IMR-90 (cell line): ENCODE results near the gene TGFA. TPM values are rescaled to one million over a fixed set of nuclear protein-coding genes. Genes with fewer than 3 reads are reported as not detected.

ENCODE experiments used
- ATAC-seq: fragments of 200-7000 bp; cut with Tn5 transposase; 2 replicates; pipeline ENCODE4 v1.9.1; 2020; ENCODE audit warnings: low read depth, mild to moderate bottlenecking, moderate library complexity
- BruUV-seq: library from RNA; stranded (reverse); fragments of 400-500 nt; replicated peaks from 2 replicates; lab custom pipeline; 2021; lab: Mats Ljungman, UMichigan
- CTCF ChIA-PET: fragments of 300-600 bp; formaldehyde crosslinking; extraction: SDS; loops from one replicate; lab custom pipeline; 2021; ENCODE audit warnings: antibody characterized with exemption; lab: Yijun Ruan, JAX
- POLR2A ChIA-PET: fragments of 300-600 bp; sonication (Branson Sonifier 250); formaldehyde crosslinking; loops from one replicate; lab custom pipeline; 2022; ENCODE audit warnings: antibody characterized with exemption; ENCODE audit not compliant: unreplicated experiment; lab: Charles Lee
- DNase-seq: peaks from one replicate; pipeline ENCODE4 v3.0.0; 2013
- H2AFZ ChIP-seq: replicated peaks from 2 replicates; pipeline ENCODE3; 2013; ENCODE audit warnings: low read length, mild to moderate bottlenecking; ENCODE audit not compliant: poor library complexity
- H2AK5ac ChIP-seq: 2 replicates; pipeline ENCODE4 v1.6.1; 2013; ENCODE audit warnings: low read depth, low read length, inconsistent platforms
- H2AK9ac ChIP-seq: replicated peaks from 2 replicates; pipeline ENCODE3; 2013; ENCODE audit warnings: mild to moderate bottlenecking, low read depth, low read length, moderate library complexity; ENCODE audit not compliant: poor library complexity
- H2BK120ac ChIP-seq: 2 replicates; pipeline ENCODE4 v1.6.1; 2013; ENCODE audit warnings: low read depth, low read length, inconsistent platforms
- H2BK15ac ChIP-seq: 3 replicates; pipeline ENCODE4 v1.6.1; 2013; ENCODE audit warnings: low read depth, low read length, inconsistent platforms
- H2BK20ac ChIP-seq: 2 replicates; pipeline ENCODE4 v1.6.1; 2013; ENCODE audit warnings: low read depth, mild to moderate bottlenecking, inconsistent platforms, low read length, moderate library complexity
- H2BK5ac ChIP-seq: 2 replicates; pipeline ENCODE4 v1.6.1; 2013; ENCODE audit warnings: mild to moderate bottlenecking, low read depth, low read length, inconsistent platforms; ENCODE audit not compliant: poor library complexity, severe bottlenecking
- H3K14ac ChIP-seq: replicated peaks from 2 replicates; pipeline ENCODE4 v1.6.1; 2013; ENCODE audit warnings: low read depth, low read length, inconsistent platforms
- H3K18ac ChIP-seq: 2 replicates; pipeline ENCODE4 v1.6.1; 2013; ENCODE audit warnings: low read depth, low read length, control low read depth
- H3K23ac ChIP-seq: 2 replicates; pipeline ENCODE4 v1.6.1; 2013; ENCODE audit warnings: low read depth, low read length, inconsistent platforms
- H3K27ac ChIP-seq: 2 replicates; pipeline ENCODE4 v1.5.1; 2013; ENCODE audit warnings: mild to moderate bottlenecking, control low read depth, low read length; ENCODE audit not compliant: insufficient read depth
- H3K27me3 ChIP-seq: 2 replicates; pipeline ENCODE4 v1.6.1; 2013; ENCODE audit warnings: low read length; ENCODE audit not compliant: control insufficient read depth, insufficient read depth
- H3K36me3 ChIP-seq: 2 replicates; pipeline ENCODE4 v1.6.1; 2013; ENCODE audit warnings: low read length, mixed read lengths; ENCODE audit not compliant: control insufficient read depth, insufficient read depth
- H3K4ac ChIP-seq: 2 replicates; pipeline ENCODE4 v1.6.1; 2013; ENCODE audit warnings: low read depth, low read length, inconsistent platforms
- H3K4me1 ChIP-seq: 2 replicates; pipeline ENCODE4 v1.6.1; 2013; ENCODE audit warnings: low read length, mixed read lengths; ENCODE audit not compliant: control insufficient read depth, insufficient read depth
- H3K4me2 ChIP-seq: 2 replicates; pipeline ENCODE4 v1.6.1; 2013; ENCODE audit warnings: low read depth, mild to moderate bottlenecking, control low read depth, low read length, moderate library complexity
- H3K4me3 ChIP-seq: 2 replicates; pipeline ENCODE4 v1.5.1; 2013; ENCODE audit warnings: low read depth, mild to moderate bottlenecking, control low read depth, low read length, moderate library complexity; ENCODE audit not compliant: insufficient read depth
- H3K56ac ChIP-seq: 2 replicates; pipeline ENCODE4 v1.6.1; 2013; ENCODE audit warnings: low read length, inconsistent platforms; ENCODE audit not compliant: insufficient read depth; ENCODE audit errors: extremely low read depth
- H3K79me1 ChIP-seq, 2 experiments: 2 replicates each; pipeline ENCODE4 v1.6.1; 2013; ENCODE audit warnings: low read length in 2 of 2, inconsistent platforms in 1 of 2, low read depth in 1 of 2
- H3K9ac ChIP-seq: 2 replicates; pipeline ENCODE4 v1.6.1; 2013; ENCODE audit warnings: low read depth, low read length, control low read depth
- H3K9me1 ChIP-seq: 2 replicates; pipeline ENCODE4 v1.6.1; 2013; ENCODE audit warnings: low read length, inconsistent platforms; ENCODE audit not compliant: insufficient read depth
- H3K9me3 ChIP-seq: 2 replicates; pipeline ENCODE4 v1.6.1; 2013; ENCODE audit warnings: low read length; ENCODE audit not compliant: control insufficient read depth, insufficient read depth
- H4K20me1 ChIP-seq: 2 replicates; pipeline ENCODE4 v1.6.1; 2013; ENCODE audit warnings: low read length, inconsistent platforms; ENCODE audit not compliant: insufficient read depth
- H4K5ac ChIP-seq: 2 replicates; pipeline ENCODE4 v1.6.1; 2013; ENCODE audit warnings: mild to moderate bottlenecking, low read depth, low read length, control low read depth
- H4K8ac ChIP-seq, 2 experiments: 2 replicates each; pipeline ENCODE4 v1.6.1; 2013; ENCODE audit warnings: low read depth in 2 of 2, low read length in 2 of 2, control low read depth in 1 of 2, inconsistent platforms in 1 of 2
- H4K91ac ChIP-seq: 2 replicates; pipeline ENCODE4 v1.6.1; 2013; ENCODE audit warnings: low read depth, low read length, inconsistent platforms; ENCODE audit not compliant: insufficient read depth
- BHLHE40 ChIP-seq: fragments of 150-350 bp; IDR thresholded peaks from 2 replicates; pipeline ENCODE4 v1.6.1; 2016; ENCODE audit warnings: mild to moderate bottlenecking, low read depth, low read length
- CEBPB ChIP-seq: IDR thresholded peaks from 2 replicates; pipeline ENCODE4 v1.6.1; 2012; ENCODE audit warnings: low read depth, low read length, improper control_type of control experiment
- ELK1 ChIP-seq: fragments of 150-350 bp; IDR thresholded peaks from 2 replicates; pipeline ENCODE4 v1.6.1; 2016; ENCODE audit warnings: low read depth, mild to moderate bottlenecking, low read length, moderate library complexity, borderline replicate concordance
- FOS ChIP-seq: fragments of 150-350 bp; IDR thresholded peaks from 2 replicates; pipeline ENCODE4 v1.6.1; 2016; ENCODE audit warnings: low read depth, low read length
- MXI1 ChIP-seq: IDR thresholded peaks from 2 replicates; pipeline ENCODE4 v1.6.1; 2012; ENCODE audit warnings: low read depth, mild to moderate bottlenecking, low read length, moderate library complexity, borderline replicate concordance
- POLR2A ChIP-seq: IDR thresholded peaks from 2 replicates; pipeline ENCODE4 v1.6.1; 2012; ENCODE audit warnings: mild to moderate bottlenecking, low read depth, low read length
- RFX5 ChIP-seq: IDR thresholded peaks from 2 replicates; pipeline ENCODE4 v1.8.0; 2012; ENCODE audit warnings: low read depth, mild to moderate bottlenecking, low read length, moderate library complexity
- WGBS, 2 experiments: methylation state at CpG; one replicate each; pipeline versions ENCODE4 v1.1.5 to v1.1.7; 2013; ENCODE audit warnings: missing lambda C conversion rate in 2 of 2; ENCODE audit not compliant: insufficient read length in 1 of 2; ENCODE audit errors: extremely low coverage in 2 of 2; 5-methylcytosine and 5-hydroxymethylcytosine counted together
- dilution Hi-C: fragments of 300-500 bp; cut with HindIII; formaldehyde crosslinking; loops from one replicate; pipeline ENCODE4 v1.14.3; 2018; ENCODE audit warnings: low sequenced_read_pairs; ENCODE audit not compliant: unreplicated experiment
- in situ Hi-C: fragments of 300-500 bp; cut with MboI; formaldehyde crosslinking; loops from 3 replicates; pipeline ENCODE4 v1.14.3; 2019; ENCODE audit warnings: low sequenced_read_pairs, inconsistent platforms, mixed read lengths
- intact Hi-C: fragments of 100-400 bp; cut with micrococcal nuclease; formaldehyde crosslinking; loops from 2 replicates; pipeline ENCODE4 v1.10.0; 2022
- polyA plus RNA-seq, 3 experiments: library from polyadenylated mRNA; depleted of rRNA; stranded (reverse); fragments of >200 nt; gene quantifications; 2 replicates each; pipeline ENCODE4 v1.2.3, GENCODE V29; 2012; ENCODE audit warnings: low replicate concordance in 1 of 3
- total RNA-seq: library from RNA; depleted of rRNA; stranded (reverse); fragments of >200 nt; gene quantifications from 2 replicates; pipeline ENCODE4 v1.2.3, GENCODE V29; 2012

TGFA gene
- total and polyA plus RNA-seq, 2 of the 4 experiments (the other 2 are of a cell fraction) = not detected

DNA sequence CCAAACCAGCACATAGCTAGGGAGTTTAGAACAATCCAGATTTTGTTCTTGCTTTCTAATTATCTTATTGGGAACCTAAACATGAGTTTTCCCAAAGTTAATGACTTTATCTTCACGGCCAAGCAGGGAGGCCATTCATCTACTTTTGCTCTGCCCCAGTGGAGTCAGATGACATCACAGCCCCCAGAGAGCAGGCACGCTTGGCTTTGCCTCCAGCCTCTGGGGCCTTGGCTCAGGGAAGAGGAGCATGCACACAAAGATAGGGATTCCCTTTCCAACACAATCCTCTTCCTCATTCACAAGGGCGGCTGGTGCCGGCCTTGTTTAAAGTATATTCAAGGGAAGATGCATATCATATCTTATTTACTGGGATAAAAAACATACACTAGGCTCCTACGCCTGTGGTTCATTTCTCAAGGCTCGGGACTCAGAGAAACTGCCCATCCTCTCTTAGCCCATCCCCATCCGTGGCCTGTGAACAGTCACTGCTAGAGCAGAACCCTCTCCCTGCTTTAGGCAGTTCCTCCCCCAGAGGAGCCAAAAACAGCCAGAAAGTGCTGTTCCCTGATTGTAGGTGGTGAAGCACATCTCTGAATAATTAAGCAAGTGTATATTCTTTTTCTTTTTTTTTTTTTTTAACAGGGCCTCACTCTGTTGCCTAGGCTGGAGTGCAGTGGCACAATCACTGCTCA, 21.2 kb downstream of the TGFA start:
- no peak overlapping the region for H2BK5ac ChIP-seq
- H3K9ac ChIP-seq = no peak overlapping the region
- H3K36me3 ChIP-seq = no peaks in the 10 kb centered on the region
- no peak overlapping the region for H4K5ac ChIP-seq
- no CpG with 5 or more reads among the region's 7 CpGs for WGBS, 2 experiments
- H4K20me1 ChIP-seq = no peaks in the 10 kb centered on the region
- no peak overlapping the region for H3K4me2 ChIP-seq
- POLR2A ChIA-PET = no interaction called here
- H2BK120ac ChIP-seq = no peak overlapping the region
- H3K27me3 ChIP-seq = no peaks in the 10 kb centered on the region; the same call in 1 of the 2 replicates
- no peak overlapping the region for H2AFZ ChIP-seq
- H3K56ac ChIP-seq = no peak overlapping the region
- H3K79me1 ChIP-seq = no peaks in the 10 kb centered on the region
- DNase-seq (no peak), ATAC-seq (no peak)
- no peak overlapping the region for H3K4ac ChIP-seq
- H3K9me1 ChIP-seq = no peaks in the 10 kb centered on the region
- H3K23ac ChIP-seq = no peak overlapping the region
- H4K91ac ChIP-seq = no peak overlapping the region
- in situ Hi-C loops = no loop called here
- no peak overlapping the region for H2AK5ac ChIP-seq
- no peaks in the 10 kb centered on the region for H3K4me1 ChIP-seq
- H2BK20ac ChIP-seq = no peak overlapping the region
- H3K14ac ChIP-seq = no peak overlapping the region
- dilution Hi-C loops = no loop called here
- H3K27ac ChIP-seq = no peak overlapping the region
- no peak overlapping the region for H3K4me3 ChIP-seq
- no peak overlapping the region for H2AK9ac ChIP-seq
- intact Hi-C loops = no loop called here
- H2BK15ac ChIP-seq = no peak overlapping the region
- H4K8ac ChIP-seq = no peak overlapping the region
- BruUV-seq = no TSS peak
- no peak for TF ChIP-seq POLR2A
- no peak for TF ChIP-seq RFX5
- no peak for TF ChIP-seq MXI1
- no peak for TF ChIP-seq BHLHE40
- TF ChIP-seq FOS = no peak
- TF ChIP-seq CEBPB = no peak
- TF ChIP-seq ELK1 = no peak
- no peak overlapping the region for H3K18ac ChIP-seq
- CTCF ChIA-PET = interaction anchor here (0.7 kb wide), 1 partner anchor 33 kb away, joined by 3 read pairs; no protein-coding TSS in a partner anchor
- no peaks in the 10 kb centered on the region for H3K9me3 ChIP-seq
